Neural progenitor cell (in vitro differentiated cells): ENCODE data around the gene CTXN1.

Experiments
- EZH2 ChIP-seq: fragments of 200-600 bp; sonication (generic); IDR thresholded peaks from 2 replicates; pipeline ENCODE4 v1.6.1; 2017; ENCODE audit warnings: antibody characterized with exemption, mild to moderate bottlenecking, moderate library complexity
- EZH2phosphoT487 ChIP-seq: fragments of 200-600 bp; sonication (generic); IDR thresholded peaks from 2 replicates; pipeline ENCODE4 v1.6.1; 2017; ENCODE audit warnings: antibody characterized with exemption
- TF ChIP-seq, protein P1 (sequence below): fragments of 200-600 bp; sonication (generic); IDR thresholded peaks from 2 replicates; pipeline ENCODE4 v1.5.1; 2017; ENCODE audit warnings: antibody characterized with exemption, mild to moderate bottlenecking

DNA sequence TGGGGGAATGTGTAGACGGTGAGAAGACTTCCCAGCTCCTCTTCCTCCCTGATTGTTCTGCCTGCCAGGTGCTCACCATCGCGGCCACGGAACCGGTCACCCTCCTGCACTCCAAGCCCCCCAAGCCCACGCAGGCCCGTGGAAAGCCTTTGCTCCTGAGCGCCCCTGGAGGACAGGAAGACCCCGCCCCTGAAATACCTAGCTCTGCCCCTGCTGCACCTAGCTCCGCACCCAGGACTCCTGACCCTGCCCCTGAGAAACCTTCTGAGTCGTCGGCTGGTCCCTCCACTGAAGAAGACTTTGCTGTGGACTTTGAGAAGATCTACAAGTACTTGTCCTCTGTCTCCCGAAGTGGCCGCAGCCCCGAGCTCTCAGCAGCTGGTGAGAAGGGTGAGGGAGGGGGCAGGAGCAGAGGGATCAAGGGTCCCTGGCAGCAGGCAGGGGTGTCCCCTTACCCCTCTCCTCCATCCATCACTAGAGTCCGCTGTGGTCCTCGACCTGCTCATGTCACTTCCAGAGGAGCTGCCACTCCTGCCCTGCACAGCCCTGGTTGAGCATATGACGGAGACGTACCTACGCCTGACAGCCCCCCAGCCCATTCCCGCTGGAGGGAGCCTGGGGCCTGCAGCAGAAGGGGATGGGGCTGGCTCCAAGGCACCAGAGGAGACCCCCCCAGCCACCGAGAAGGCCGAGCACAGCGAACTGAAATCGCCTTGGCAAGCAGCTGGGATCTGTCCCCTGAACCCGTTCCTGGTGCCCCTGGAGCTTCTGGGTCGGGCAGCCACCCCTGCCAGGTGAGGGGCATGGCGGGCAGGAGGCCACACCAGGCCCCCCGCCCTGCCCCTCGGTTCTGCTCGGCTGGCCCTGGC, 3.7 kb downstream of the CTXN1 start:
- TF ChIP-seq, protein P1, sequence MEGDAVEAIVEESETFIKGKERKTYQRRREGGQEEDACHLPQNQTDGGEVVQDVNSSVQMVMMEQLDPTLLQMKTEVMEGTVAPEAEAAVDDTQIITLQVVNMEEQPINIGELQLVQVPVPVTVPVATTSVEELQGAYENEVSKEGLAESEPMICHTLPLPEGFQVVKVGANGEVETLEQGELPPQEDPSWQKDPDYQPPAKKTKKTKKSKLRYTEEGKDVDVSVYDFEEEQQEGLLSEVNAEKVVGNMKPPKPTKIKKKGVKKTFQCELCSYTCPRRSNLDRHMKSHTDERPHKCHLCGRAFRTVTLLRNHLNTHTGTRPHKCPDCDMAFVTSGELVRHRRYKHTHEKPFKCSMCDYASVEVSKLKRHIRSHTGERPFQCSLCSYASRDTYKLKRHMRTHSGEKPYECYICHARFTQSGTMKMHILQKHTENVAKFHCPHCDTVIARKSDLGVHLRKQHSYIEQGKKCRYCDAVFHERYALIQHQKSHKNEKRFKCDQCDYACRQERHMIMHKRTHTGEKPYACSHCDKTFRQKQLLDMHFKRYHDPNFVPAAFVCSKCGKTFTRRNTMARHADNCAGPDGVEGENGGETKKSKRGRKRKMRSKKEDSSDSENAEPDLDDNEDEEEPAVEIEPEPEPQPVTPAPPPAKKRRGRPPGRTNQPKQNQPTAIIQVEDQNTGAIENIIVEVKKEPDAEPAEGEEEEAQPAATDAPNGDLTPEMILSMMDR: no peak
- TF ChIP-seq EZH2: no peak
- TF ChIP-seq EZH2phosphoT487: no peak
